ENCODE measurements around the gene KCNQ1OT1.

The KCNQ1OT1 gene

GRCh38 chr11:2587132-2587930 lies 112.5 kb downstream of the KCNQ1OT1 start:
- 92 to 94% methylated on average over 20 of the region's 20 CpGs for WGBS, 2 experiments
- no peaks in the 10 kb centered on the region for H3K36me3 ChIP-seq (ENCODE audit: control insufficient read depth, insufficient read depth, low read length)
- no peaks in the 10 kb centered on the region for H3K4me1 ChIP-seq (ENCODE audit: control insufficient read depth, insufficient read depth, low read length)
- no peak overlapping the region for H3K27ac ChIP-seq (ENCODE audit: insufficient read depth, low read depth, low read length, poor library complexity, severe bottlenecking)
- peaks cover 29% of the 10 kb centered on the region for H3K27me3 ChIP-seq (ENCODE audit: control insufficient read depth, insufficient read depth, low read length, poor library complexity, severe bottlenecking)
- no peak overlapping the region for H3K4me3 ChIP-seq (ENCODE audit: insufficient read depth, low read depth, low read length)
- no peaks in the 10 kb centered on the region for H3K9me3 ChIP-seq (ENCODE audit: control insufficient read depth, low read length)

DNA sequence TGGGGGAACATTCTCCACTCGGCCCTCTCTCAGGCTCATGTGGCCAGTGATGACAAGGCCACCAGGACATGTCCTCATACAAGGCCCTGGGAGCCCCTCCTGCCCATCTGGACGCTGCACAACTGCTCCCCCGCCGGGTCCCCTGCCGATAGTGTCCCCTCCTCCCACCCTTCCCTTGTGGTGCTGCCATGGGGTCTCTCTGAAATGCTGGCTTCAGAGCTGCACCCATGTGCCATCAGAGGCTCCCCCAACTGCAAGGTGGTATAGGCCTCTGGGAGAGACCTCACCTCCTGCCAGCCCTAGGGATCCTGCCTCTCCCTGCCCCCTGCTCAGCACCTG lies 113.0 kb downstream of the KCNQ1OT1 start:
- Histone ChIP-seq H3K9me3 (ENCODE audit: control insufficient read depth, low read length) (no peaks in the 10 kb centered on the region), H3K27me3 (ENCODE audit: control insufficient read depth, insufficient read depth, low read length, poor library complexity, severe bottlenecking) (peaks cover 24% of the 10 kb centered on the region), H3K4me1 (ENCODE audit: control insufficient read depth, insufficient read depth, low read length) (no peaks in the 10 kb centered on the region), H3K4me3 (ENCODE audit: insufficient read depth, low read depth, low read length) (no peak overlapping the region), H3K36me3 (ENCODE audit: control insufficient read depth, insufficient read depth, low read length) (no peaks in the 10 kb centered on the region), H3K27ac (ENCODE audit: insufficient read depth, low read depth, low read length, poor library complexity, severe bottlenecking) (no peak overlapping the region)
- 83 to 90% methylated on average over 5 of the region's 5 CpGs for WGBS, 2 experiments

DNA sequence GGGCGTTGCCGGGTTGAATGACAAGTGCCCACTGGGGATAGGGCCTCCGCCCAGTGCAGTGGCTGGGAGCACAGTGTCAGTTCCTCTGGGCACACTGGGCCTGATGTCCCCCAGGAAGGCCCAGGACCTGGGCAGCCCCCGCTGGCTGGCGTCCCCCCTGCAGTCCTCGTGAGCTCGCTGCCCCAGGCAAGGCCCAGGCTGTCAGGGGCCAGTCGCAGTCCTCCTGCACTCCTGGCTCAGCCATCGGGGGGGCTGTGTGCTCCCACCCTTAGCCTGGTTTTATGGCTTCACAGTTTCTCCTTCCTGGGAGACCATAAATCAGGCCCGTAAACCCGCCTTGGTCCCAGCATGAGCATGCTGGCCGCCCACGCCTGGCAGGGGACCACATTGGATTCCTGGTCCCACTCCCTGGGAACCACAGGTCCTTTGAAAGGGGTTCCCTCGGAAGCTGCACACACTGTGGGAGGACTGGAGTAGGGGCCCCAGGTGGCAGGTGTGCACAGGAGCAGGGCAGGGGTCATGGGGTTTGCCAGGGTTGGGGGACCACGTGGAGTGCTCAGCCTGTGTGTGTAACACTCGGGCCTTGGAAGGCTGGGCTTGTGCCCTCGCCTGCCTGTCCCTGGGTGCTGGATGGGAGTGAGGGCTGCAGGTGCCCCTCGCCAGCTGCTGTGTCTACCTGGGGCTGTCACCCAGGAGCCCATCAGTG lies 113.6 kb downstream of the KCNQ1OT1 start:
- no peaks in the 10 kb centered on the region for H3K9me3 ChIP-seq (ENCODE audit: control insufficient read depth, low read length)
- no peak overlapping the region for H3K27ac ChIP-seq (ENCODE audit: insufficient read depth, low read depth, low read length, poor library complexity, severe bottlenecking)
- 89% methylated on average over 18 of the region's 18 CpGs for WGBS, 2 experiments
- no peaks in the 10 kb centered on the region for H3K4me1 ChIP-seq (ENCODE audit: control insufficient read depth, insufficient read depth, low read length)
- H3K36me3 ChIP-seq (ENCODE audit: control insufficient read depth, insufficient read depth, low read length) = no peaks in the 10 kb centered on the region
- H3K4me3 ChIP-seq (ENCODE audit: insufficient read depth, low read depth, low read length) = no peak overlapping the region
- H3K27me3 ChIP-seq (ENCODE audit: control insufficient read depth, insufficient read depth, low read length, poor library complexity, severe bottlenecking) = peaks cover 19% of the 10 kb centered on the region

GRCh38 chr11:2585566-2586086 lies 114.2 kb downstream of the KCNQ1OT1 start:
- WGBS, 2 experiments = 90 to 93% methylated on average over 6 of the region's 6 CpGs
- Histone ChIP-seq H3K36me3 (ENCODE audit: control insufficient read depth, insufficient read depth, low read length) (no peaks in the 10 kb centered on the region), H3K27ac (ENCODE audit: insufficient read depth, low read depth, low read length, poor library complexity, severe bottlenecking) (no peak overlapping the region), H3K4me3 (ENCODE audit: insufficient read depth, low read depth, low read length) (no peak overlapping the region), H3K9me3 (ENCODE audit: control insufficient read depth, low read length) (no peaks in the 10 kb centered on the region), H3K4me1 (ENCODE audit: control insufficient read depth, insufficient read depth, low read length) (no peaks in the 10 kb centered on the region), H3K27me3 (ENCODE audit: control insufficient read depth, insufficient read depth, low read length, poor library complexity, severe bottlenecking) (peaks cover 16% of the 10 kb centered on the region)

GRCh38 chr11:2584812-2585565 lies 114.8 kb downstream of the KCNQ1OT1 start:
- H3K4me3 ChIP-seq (ENCODE audit: insufficient read depth, low read depth, low read length) = no peak overlapping the region
- H3K36me3 ChIP-seq (ENCODE audit: control insufficient read depth, insufficient read depth, low read length) = no peaks in the 10 kb centered on the region
- no peaks in the 10 kb centered on the region for H3K4me1 ChIP-seq (ENCODE audit: control insufficient read depth, insufficient read depth, low read length)
- 91 to 93% methylated on average over 18 of the region's 18 CpGs for WGBS, 2 experiments
- peaks cover 10% of the 10 kb centered on the region for H3K27me3 ChIP-seq (ENCODE audit: control insufficient read depth, insufficient read depth, low read length, poor library complexity, severe bottlenecking)
- H3K9me3 ChIP-seq (ENCODE audit: control insufficient read depth, low read length) = no peaks in the 10 kb centered on the region
- H3K27ac ChIP-seq (ENCODE audit: insufficient read depth, low read depth, low read length, poor library complexity, severe bottlenecking) = no peak overlapping the region

DNA sequence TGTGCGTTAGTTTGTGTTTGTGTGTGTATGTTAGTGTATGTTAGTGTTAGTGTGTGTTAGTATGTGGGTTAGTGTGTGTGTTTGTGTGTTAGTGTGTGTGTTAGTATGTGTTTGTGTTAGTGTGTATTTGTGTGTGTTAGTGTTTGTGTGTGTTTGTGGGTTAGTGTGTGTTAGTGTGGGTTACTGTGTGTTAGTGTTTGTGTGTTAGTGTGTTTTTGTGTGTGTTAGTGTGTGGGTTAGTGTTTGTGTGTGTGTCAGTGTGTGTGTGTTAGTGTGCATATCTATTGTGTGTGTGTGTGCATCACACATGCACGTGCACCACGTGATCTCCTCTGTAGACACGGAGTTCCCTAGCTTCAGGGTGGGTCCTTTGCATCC lies 115.4 kb downstream of the KCNQ1OT1 start:
- Histone ChIP-seq H3K4me3 (ENCODE audit: insufficient read depth, low read depth, low read length) (no peak overlapping the region), H3K27me3 (ENCODE audit: control insufficient read depth, insufficient read depth, low read length, poor library complexity, severe bottlenecking) (peaks cover 7% of the 10 kb centered on the region), H3K9me3 (ENCODE audit: control insufficient read depth, low read length) (no peaks in the 10 kb centered on the region), H3K4me1 (ENCODE audit: control insufficient read depth, insufficient read depth, low read length) (no peaks in the 10 kb centered on the region), H3K36me3 (ENCODE audit: control insufficient read depth, insufficient read depth, low read length) (no peaks in the 10 kb centered on the region), H3K27ac (ENCODE audit: insufficient read depth, low read depth, low read length, poor library complexity, severe bottlenecking) (no peak overlapping the region)
- WGBS, 2 experiments = 67% methylated on average over 4 of the region's 4 CpGs

GRCh38 chr11:2583605-2583958 lies 116.2 kb downstream of the KCNQ1OT1 start:
- WGBS, 2 experiments = 94 to 95% methylated on average over 6 of the region's 6 CpGs
- Histone ChIP-seq H3K36me3 (ENCODE audit: control insufficient read depth, insufficient read depth, low read length) (no peaks in the 10 kb centered on the region), H3K27me3 (ENCODE audit: control insufficient read depth, insufficient read depth, low read length, poor library complexity, severe bottlenecking) (peaks cover 7% of the 10 kb centered on the region), H3K4me1 (ENCODE audit: control insufficient read depth, insufficient read depth, low read length) (no peaks in the 10 kb centered on the region), H3K9me3 (ENCODE audit: control insufficient read depth, low read length) (no peaks in the 10 kb centered on the region), H3K4me3 (ENCODE audit: insufficient read depth, low read depth, low read length) (no peak overlapping the region), H3K27ac (ENCODE audit: insufficient read depth, low read depth, low read length, poor library complexity, severe bottlenecking) (no peak overlapping the region)

DNA sequence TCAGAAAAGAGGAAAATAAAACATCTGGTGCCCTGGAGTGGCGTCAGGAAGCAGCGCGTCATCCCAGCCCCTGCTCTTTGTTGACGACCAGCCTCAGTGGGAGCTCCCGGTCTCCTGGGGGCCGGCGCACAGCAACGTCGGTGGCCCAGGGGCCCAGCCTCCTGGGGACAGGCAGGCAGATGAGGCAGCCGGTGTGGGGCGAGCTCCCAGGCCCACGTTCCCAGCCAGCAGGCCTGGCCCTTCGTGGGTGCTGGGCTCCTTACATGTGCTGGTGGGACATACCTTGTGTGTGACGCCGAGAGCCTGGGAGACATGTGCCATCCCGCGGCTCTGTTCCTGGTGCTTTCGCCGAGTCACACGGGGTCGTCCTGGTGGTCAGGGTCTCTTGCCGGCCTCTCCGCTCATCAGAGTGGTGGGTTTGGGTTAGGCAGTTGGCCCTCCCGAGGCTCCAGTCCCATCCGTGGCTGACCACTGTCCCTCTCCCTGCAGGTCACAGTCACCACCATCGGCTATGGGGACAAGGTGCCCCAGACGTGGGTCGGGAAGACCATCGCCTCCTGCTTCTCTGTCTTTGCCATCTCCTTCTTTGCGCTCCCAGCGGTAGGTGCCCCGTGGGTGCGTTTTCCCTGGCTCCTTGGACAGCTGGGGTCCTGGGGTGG lies 116.7 kb downstream of the KCNQ1OT1 start:
- H3K27me3 ChIP-seq (ENCODE audit: control insufficient read depth, insufficient read depth, low read length, poor library complexity, severe bottlenecking) = peaks cover 7% of the 10 kb centered on the region
- H3K4me3 ChIP-seq (ENCODE audit: insufficient read depth, low read depth, low read length) = no peak overlapping the region
- 88 to 89% methylated on average over 33 of the region's 33 CpGs for WGBS, 2 experiments
- H3K4me1 ChIP-seq (ENCODE audit: control insufficient read depth, insufficient read depth, low read length) = no peaks in the 10 kb centered on the region
- H3K9me3 ChIP-seq (ENCODE audit: control insufficient read depth, low read length) = no peaks in the 10 kb centered on the region
- no peaks in the 10 kb centered on the region for H3K36me3 ChIP-seq (ENCODE audit: control insufficient read depth, insufficient read depth, low read length)
- no peak overlapping the region for H3K27ac ChIP-seq (ENCODE audit: insufficient read depth, low read depth, low read length, poor library complexity, severe bottlenecking)

GRCh38 chr11:2582351-2582945 lies 117.3 kb downstream of the KCNQ1OT1 start:
- no peaks in the 10 kb centered on the region for H3K36me3 ChIP-seq (ENCODE audit: control insufficient read depth, insufficient read depth, low read length)
- H3K4me1 ChIP-seq (ENCODE audit: control insufficient read depth, insufficient read depth, low read length) = no peaks in the 10 kb centered on the region
- no peak overlapping the region for H3K4me3 ChIP-seq (ENCODE audit: insufficient read depth, low read depth, low read length)
- peaks cover 7% of the 10 kb centered on the region for H3K27me3 ChIP-seq (ENCODE audit: control insufficient read depth, insufficient read depth, low read length, poor library complexity, severe bottlenecking)
- 73 to 74% methylated on average over 12 of the region's 12 CpGs for WGBS, 2 experiments
- no peaks in the 10 kb centered on the region for H3K9me3 ChIP-seq (ENCODE audit: control insufficient read depth, low read length)
- H3K27ac ChIP-seq (ENCODE audit: insufficient read depth, low read depth, low read length, poor library complexity, severe bottlenecking) = no peak overlapping the region

All from ectodermal cell (in vitro differentiated cells).